Endodermal cell (in vitro differentiated cells): ENCODE results near the gene IDH3G. TPM values are rescaled to one million over a fixed set of nuclear protein-coding genes. Genes with fewer than 3 reads are reported as not detected.

Experiments
- DNase-seq: peaks from one replicate; pipeline ENCODE4 v3.0.0-alpha.2; 2017
- H3K27ac ChIP-seq: 2 replicates; pipeline ENCODE4 v1.5.1; 2013; ENCODE audit warnings: mild to moderate bottlenecking, low read depth, low read length, moderate library complexity
- H3K27me3 ChIP-seq: 2 replicates; pipeline ENCODE4 v1.6.1; 2013; ENCODE audit warnings: mild to moderate bottlenecking, low read length, moderate library complexity; ENCODE audit not compliant: insufficient read depth, control insufficient read depth, poor library complexity, severe bottlenecking
- H3K36me3 ChIP-seq: 2 replicates; pipeline ENCODE4 v1.7.0; 2013; ENCODE audit warnings: mild to moderate bottlenecking, low read length, moderate library complexity; ENCODE audit not compliant: control insufficient read depth, insufficient read depth
- H3K4me1 ChIP-seq: one replicate; pipeline ENCODE4 v1.7.0; 2013; ENCODE audit warnings: low read length; ENCODE audit not compliant: control insufficient read depth, insufficient read depth
- H3K4me3 ChIP-seq: 2 replicates; pipeline ENCODE4 v1.5.1; 2013; ENCODE audit warnings: mild to moderate bottlenecking, low read length, moderate library complexity
- H3K9ac ChIP-seq: 2 replicates; pipeline ENCODE4 v1.6.1; 2013; ENCODE audit warnings: mild to moderate bottlenecking, low read length, moderate library complexity; ENCODE audit not compliant: poor library complexity, severe bottlenecking; ENCODE audit errors: extremely low read depth
- H3K9me3 ChIP-seq: 2 replicates; pipeline ENCODE4 v1.6.1; 2013; ENCODE audit warnings: mild to moderate bottlenecking, low read length, moderate library complexity; ENCODE audit not compliant: control insufficient read depth
- H3K27ac Mint-ChIP-seq: 2 replicates; pipeline ENCODE4 v1.8.0; 2020; ENCODE audit warnings: mixed read lengths
- H3K27me3 Mint-ChIP-seq: 2 replicates; pipeline ENCODE4 v1.8.0; 2021; ENCODE audit warnings: mild to moderate bottlenecking, mixed read lengths; ENCODE audit not compliant: insufficient read depth
- H3K36me3 Mint-ChIP-seq: 2 replicates; pipeline ENCODE4 v1.8.0; 2020; ENCODE audit warnings: low read depth, mixed read lengths
- H3K4me1 Mint-ChIP-seq: 2 replicates; pipeline ENCODE4 v1.8.0; 2020; ENCODE audit warnings: mixed read lengths
- H3K4me3 Mint-ChIP-seq: 2 replicates; pipeline ENCODE4 v1.8.0; 2020; ENCODE audit warnings: mild to moderate bottlenecking, moderate library complexity, mixed read lengths
- H3K9me3 Mint-ChIP-seq: 2 replicates; pipeline ENCODE4 v1.8.0; 2020; ENCODE audit warnings: mild to moderate bottlenecking, mixed read lengths
- CTCF ChIP-seq: fragments of 200-600 bp; sonication (generic); conservative IDR thresholded peaks from 2 replicates; pipeline ENCODE4 v1.5.0; 2021; ENCODE audit warnings: antibody characterized with exemption, mild to moderate bottlenecking
- WGBS, 2 experiments: methylation state at CpG; one replicate each; pipeline versions ENCODE4 v1.1.5 to v1.1.7; 2013; ENCODE audit warnings: missing lambda C conversion rate in 2 of 2, mixed read lengths in 1 of 2; ENCODE audit not compliant: insufficient coverage in 1 of 2, insufficient read length in 1 of 2; 5-methylcytosine and 5-hydroxymethylcytosine counted together
- total RNA-seq, 2 donors: library from RNA; stranded (reverse); fragmentation: NEBNext Ultra II Directional in 1 of 2; extraction: Animal tissue kit (Norgen Biotek cat#: 25700) in 1 of 2; gene quantifications; 2 replicates in 1 of 2; 3 replicates in 1 of 2; pipeline ENCODE4 v1.2.1, GENCODE V29; 2021

IDH3G gene
- total RNA-seq, 2 donors from 2014 or later, result 39.5 to 45.0 TPM

- Mint-ChIP-seq H3K27ac (no peak overlapping the region), H3K4me1 (peaks cover 5% of the 10 kb centered on the region)
Measured at GRCh38 chrX:153738056-153738605, 56.0 kb downstream of the IDH3G start.

GRCh38 chrX:153736871-153737441 is 57.2 kb downstream of the IDH3G start:
- Histone ChIP-seq H3K4me3 (no peak overlapping the region), H3K27ac (no peak overlapping the region), H3K27me3 (no peaks in the 10 kb centered on the region), H3K9ac (no peak overlapping the region), H3K9me3 (peaks cover under 1% of the 10 kb centered on the region), H3K4me1 (no peaks in the 10 kb centered on the region), H3K36me3 (no peaks in the 10 kb centered on the region)
- Mint-ChIP-seq H3K27ac (no peak overlapping the region), H3K27me3 (no peaks in the 10 kb centered on the region), H3K4me3 (no peak overlapping the region), H3K4me1 (peaks cover 5% of the 10 kb centered on the region), H3K36me3 (peaks cover 18% of the 10 kb centered on the region), H3K9me3 (peaks cover 74% of the 10 kb centered on the region)
- TF ChIP-seq CTCF, result no peak
- DNase-seq, result no peak
- WGBS, 2 experiments, result 91 to 100% methylated on average over 3 to 15 of the region's 15 CpGs

More at GRCh38 chrX:153738056-153738605, 56.0 kb downstream of the IDH3G start:
- Histone ChIP-seq H3K4me3 (no peak overlapping the region), H3K36me3 (no peaks in the 10 kb centered on the region), H3K27ac (no peak overlapping the region), H3K4me1 (no peaks in the 10 kb centered on the region), H3K9me3 (no peaks in the 10 kb centered on the region), H3K9ac (no peak overlapping the region), H3K27me3 (no peaks in the 10 kb centered on the region)
- Mint-ChIP-seq H3K9me3 (peaks cover 74% of the 10 kb centered on the region), H3K27me3 (no peaks in the 10 kb centered on the region), H3K4me3 (no peak overlapping the region), H3K36me3 (peaks cover 14% of the 10 kb centered on the region)
- TF ChIP-seq CTCF, result no peak
- DNase-seq, result no peak
- 95 to 100% methylated on average over 2 to 26 of the region's 27 CpGs for WGBS, 2 experiments

GRCh38 chrX:153736071-153736820 is 57.9 kb downstream of the IDH3G start:
- Histone ChIP-seq H3K27me3 (no peaks in the 10 kb centered on the region), H3K9ac (no peak overlapping the region), H3K36me3 (peaks cover 6% of the 10 kb centered on the region), H3K9me3 (peaks cover 7% of the 10 kb centered on the region), H3K4me3 (no peak overlapping the region), H3K4me1 (no peaks in the 10 kb centered on the region), H3K27ac (no peak overlapping the region)
- no peaks in the 10 kb centered on the region for H3K27me3 Mint-ChIP-seq
- H3K36me3 Mint-ChIP-seq, result peaks cover 24% of the 10 kb centered on the region
- 89 to 100% methylated on average over 5 to 30 of the region's 30 CpGs for WGBS, 2 experiments
- no peak for TF ChIP-seq CTCF
- no peak overlapping the region for H3K4me3 Mint-ChIP-seq
- no peak overlapping the region for H3K27ac Mint-ChIP-seq
- peaks cover 80% of the 10 kb centered on the region for H3K9me3 Mint-ChIP-seq
- peaks cover 5% of the 10 kb centered on the region for H3K4me1 Mint-ChIP-seq
- DNase-seq, result no peak

Other genes starting within 250 kb of the IDH3G start
- 10 to 100 TPM; 17.1 to 20.8 TPM for gene CCNQ, start 195.2 kb downstream of the IDH3G start, total RNA-seq
- under 1 TPM; 0.18 to 0.31 TPM for gene DUSP9, start 147.2 kb downstream of the IDH3G start, total RNA-seq
- 10 to 100 TPM in 1 of 2 donors, 1 to 10 TPM in 1; 2.8 to 12.9 TPM for gene PNCK, start 120.6 kb downstream of the IDH3G start, total RNA-seq
- 100 to 1,000 TPM in 1 of 2 donors, 10 to 100 TPM in 1; 57.6 to 121 TPM for gene SLC6A8, start 106.4 kb downstream of the IDH3G start, total RNA-seq
- gene BCAP31, start 70.0 kb downstream of the IDH3G start, total RNA-seq, result 100 to 1,000 TPM; 192 to 206 TPM
- 10 to 100 TPM; 17.9 to 18.2 TPM for gene ABCD1, start 69.5 kb downstream of the IDH3G start, total RNA-seq
- gene PLXNB3, start 30.1 kb downstream of the IDH3G start, total RNA-seq, result 1 to 10 TPM; 1.1 TPM
- not detected for gene SRPK3, start 13.3 kb downstream of the IDH3G start, total RNA-seq
- gene SSR4, start 293 bp upstream of the IDH3G start, total RNA-seq, result 100 to 1,000 TPM; 220 to 236 TPM
- gene PDZD4, start 36.2 kb upstream of the IDH3G start, total RNA-seq, result 10 to 100 TPM; 30.1 to 68.3 TPM
- gene L1CAM, start 91.8 kb upstream of the IDH3G start, total RNA-seq, result 10 to 100 TPM in 1 of 2 donors, 1 to 10 TPM in 1; 7.5 to 29.0 TPM
- gene AVPR2, start 110.3 kb upstream of the IDH3G start, total RNA-seq, result not detected
- gene ARHGAP4, start 131.9 kb upstream of the IDH3G start, total RNA-seq, result 10 to 100 TPM; 56.0 to 65.0 TPM
- 10 to 100 TPM; 91.6 to 99.3 TPM for gene NAA10, start 140.7 kb upstream of the IDH3G start, total RNA-seq
- gene RENBP, start 150.3 kb upstream of the IDH3G start, total RNA-seq, result 10 to 100 TPM; 12.0 to 17.5 TPM
- gene HCFC1, start 177.4 kb upstream of the IDH3G start, total RNA-seq, result 100 to 1,000 TPM in 1 of 2 donors, 10 to 100 TPM in 1; 93.4 to 112 TPM
- 1 to 10 TPM; 4.8 to 8.1 TPM for gene TMEM187, start 178.4 kb upstream of the IDH3G start, total RNA-seq
- 10 to 100 TPM; 61.1 to 73.9 TPM for gene IRAK1, start 225.5 kb upstream of the IDH3G start, total RNA-seq